Heart left ventricle (tissue), 13 donors: Measurements from ENCODE around the gene LMX1A.

Experiments used
- CTCF ChIP-seq, 12 donors: fragments of 200-600 bp; sonication (generic) in 4 of 12; IDR thresholded peaks; one replicate each; pipeline versions ENCODE4 v1.5.0 to v1.8.0; 2018 to 2022; ENCODE audit warnings: antibody characterized with exemption in 12 of 12, mild to moderate bottlenecking in 5 of 12
- POLR2A ChIP-seq, 2 donors: fragments of 450-650 bp; IDR thresholded peaks; one replicate each; pipeline ENCODE4 v1.6.1; 2017; ENCODE audit warnings: antibody characterized with exemption in 2 of 2, mild to moderate bottlenecking in 2 of 2, moderate library complexity in 2 of 2
- donor health status: ischemic (EF 13 %, LVEDD 7.1; RV severe dilation, severe dysfunction).
- donor health status: DM: no; HTN: yes; CAD: no.
- donor health status: DM: no; HTN: no; CAD: no.
- donor health status: ischemic (EF 25% LVEDD 6.9; RV normal size, moderate dysfunction).
- donor health status: ischemic (EF 25% LVEDD 5.7; RV mildly dilated, moderate dysfunction).
- donor health status: ischemic (EF 35%, LVEDD 5.7; RV mildly dilated, moderate dysfunction).
- donor health status: nonischemic (EF 11% LVEDD 7.7; RV severe dilation, severe dysfunction).
- donor health status: DM: yes; HTN: yes; CAD: no.
- donor health status: PGD.
- donor health status: ischemic (EF 29% LVEDD 5.4; RV normal size, mild dysfunction).
- donor health status: nonischemic (EF 23%, LVEDD 6.1; RV moderate dilation, normal function).

GRCh38 chr1:165235155-165235776 is 121.2 kb downstream of the LMX1A start:
- TF ChIP-seq CTCF (IDR thresholded peaks at IDR 0.05) (no peak), POLR2A (IDR thresholded peaks at IDR 0.05) (no peak)
